ENCODE results near the gene MYL2.

MYL2 gene

DNA sequence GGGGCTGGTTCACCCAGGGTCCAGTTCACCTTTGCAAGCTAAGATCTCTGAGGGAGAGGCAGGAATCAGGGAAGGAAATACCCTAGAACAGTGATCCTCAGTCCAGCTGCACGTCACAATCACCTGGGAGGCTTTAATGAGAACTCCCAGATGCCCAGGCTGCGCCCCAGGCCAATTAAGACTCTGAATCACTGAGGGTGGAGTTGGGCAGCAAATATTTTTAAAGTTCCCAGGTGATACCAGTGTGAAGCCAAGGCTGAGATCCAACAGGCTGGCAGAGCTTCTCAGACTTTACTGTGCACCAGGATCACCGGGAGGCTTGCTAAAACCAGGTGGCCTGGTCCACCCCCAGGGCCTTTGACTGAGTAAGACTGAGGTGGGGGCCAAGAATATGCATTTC, 23.8 kb downstream of the MYL2 start:
- DNase-seq (ENCODE audit: low read depth): no peak

DNA sequence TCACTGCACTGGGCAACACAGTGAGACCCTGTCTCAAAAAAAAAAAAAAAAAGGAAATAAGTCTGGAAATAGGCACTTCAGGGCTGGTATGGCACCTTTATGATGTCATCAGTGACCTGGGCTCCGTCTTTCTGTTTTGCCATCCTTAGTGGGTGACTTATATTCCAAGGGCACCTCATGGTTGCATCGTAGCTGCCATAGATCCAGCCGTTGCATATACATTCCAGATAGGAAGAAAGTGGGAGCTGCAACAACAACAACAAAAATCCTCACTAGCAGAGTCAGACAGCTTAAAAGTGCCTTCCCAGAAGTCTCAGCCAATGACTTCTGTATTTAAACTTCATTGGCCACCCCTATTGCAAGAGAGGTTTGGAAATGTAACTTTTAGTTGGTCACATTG, 26.4 kb downstream of the MYL2 start:
- DNase-seq (ENCODE audit: low read depth): no peak

DNA sequence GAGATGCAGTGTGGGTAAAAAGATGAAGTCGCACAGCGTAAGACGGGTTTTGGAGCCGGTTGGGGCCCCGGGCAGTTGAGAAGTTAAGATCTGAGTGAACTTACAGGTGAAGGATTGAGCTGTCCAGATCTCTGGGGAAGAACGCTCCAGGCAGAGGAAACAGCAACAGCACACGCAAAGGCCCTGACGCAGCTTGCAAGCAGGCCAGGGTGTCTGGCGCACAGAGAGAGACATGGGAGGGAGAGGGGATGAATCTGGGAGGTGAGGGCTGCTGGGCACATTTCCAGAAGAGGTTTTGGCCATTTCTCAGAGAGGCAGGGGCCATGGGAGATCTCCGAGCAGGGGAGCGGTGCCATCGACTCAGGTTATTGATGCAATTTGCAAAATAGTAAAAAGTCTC, 31.0 kb downstream of the MYL2 start:
- no peak for DNase-seq (ENCODE audit: low read depth)

DNA sequence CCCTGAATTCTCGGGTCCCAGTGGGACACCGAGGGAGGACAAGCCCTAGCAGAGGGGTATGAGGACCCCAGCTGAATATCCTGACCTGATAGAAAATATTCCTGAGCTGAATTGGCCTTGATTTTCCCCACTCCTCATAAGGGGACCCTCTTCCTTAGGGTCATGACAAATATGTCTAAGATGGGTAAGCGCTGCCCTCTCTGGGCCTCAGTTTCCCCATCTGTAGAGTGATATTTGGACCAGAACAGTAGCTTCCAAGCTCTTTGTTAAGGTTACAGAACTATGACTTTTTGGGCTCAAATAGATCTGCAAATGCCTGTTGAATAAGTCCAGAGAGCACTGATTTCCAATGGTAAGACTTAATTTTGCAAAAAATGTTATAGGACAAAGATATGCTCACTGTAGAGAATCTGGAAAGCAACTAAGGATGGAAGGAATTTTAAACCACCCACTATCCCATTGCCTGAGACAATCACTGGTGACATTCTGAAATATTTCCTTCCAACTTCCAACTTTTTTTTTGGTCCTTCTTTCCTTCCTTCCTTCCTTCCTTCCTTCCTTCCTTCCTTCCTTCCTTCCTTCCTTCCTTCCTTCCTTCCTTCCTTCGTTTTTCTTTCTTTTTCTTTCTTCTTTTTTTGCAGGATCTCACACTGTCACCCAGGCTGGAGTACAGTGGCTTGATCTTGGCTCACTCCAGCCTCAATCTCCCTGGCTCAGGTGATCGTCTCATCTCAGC, 32.0 kb downstream of the MYL2 start:
- DNase-seq (ENCODE audit: low read depth): no peak

DNA sequence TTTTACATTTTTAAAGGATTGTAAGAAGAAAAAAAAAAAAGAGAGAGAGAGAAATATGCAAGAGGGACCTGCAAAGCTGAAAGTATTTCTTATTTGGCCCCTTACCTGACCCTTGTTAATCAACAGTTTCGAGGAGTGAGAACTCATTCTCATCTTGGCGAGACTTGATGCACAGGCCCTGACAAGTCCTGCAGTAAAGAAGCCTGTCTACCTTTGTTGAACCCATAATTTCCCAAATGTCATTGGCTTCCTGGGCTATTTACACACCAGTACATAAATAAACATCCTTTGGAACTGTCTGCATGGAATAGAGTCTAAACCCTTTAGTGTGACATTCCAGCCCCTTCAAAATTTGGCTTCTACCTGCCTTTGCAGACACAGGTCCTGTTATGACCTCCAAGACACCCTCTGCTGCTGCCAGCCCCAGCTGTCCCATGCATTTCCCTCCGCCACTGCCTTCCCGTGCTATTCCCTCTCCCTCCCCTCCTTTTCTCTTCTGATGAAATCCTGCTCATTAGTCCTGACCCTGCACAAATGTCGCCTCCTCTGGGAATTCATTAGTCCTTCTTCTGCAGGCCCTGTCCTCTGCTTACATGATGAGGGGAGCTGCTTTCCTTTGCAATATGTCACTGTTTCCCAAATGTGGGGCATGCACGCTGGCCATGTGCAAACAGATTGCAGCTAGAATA, 35.1 kb downstream of the MYL2 start:
- DNase-seq (ENCODE audit: low read depth): no peak

DNA sequence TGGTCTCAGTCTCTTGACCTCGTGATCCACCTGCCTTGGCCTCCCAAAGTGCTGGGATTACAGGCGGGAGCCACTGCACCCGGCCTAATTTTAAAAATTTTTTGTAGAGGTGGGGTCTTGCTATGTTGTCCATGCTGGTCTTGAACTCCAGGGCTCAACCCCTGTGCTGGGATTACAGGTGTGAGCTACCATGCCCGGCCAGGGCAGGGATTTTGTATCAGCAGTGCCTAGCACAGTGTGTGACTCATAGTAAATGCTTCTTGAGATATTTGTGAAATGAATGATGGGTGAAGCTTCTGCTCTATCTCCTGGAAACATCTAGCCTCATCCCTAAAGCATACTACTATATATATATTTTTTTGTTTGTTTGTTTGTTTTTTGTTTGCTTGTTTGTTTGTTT, 37.1 kb downstream of the MYL2 start:
- DNase-seq (ENCODE audit: low read depth): no peak

DNA sequence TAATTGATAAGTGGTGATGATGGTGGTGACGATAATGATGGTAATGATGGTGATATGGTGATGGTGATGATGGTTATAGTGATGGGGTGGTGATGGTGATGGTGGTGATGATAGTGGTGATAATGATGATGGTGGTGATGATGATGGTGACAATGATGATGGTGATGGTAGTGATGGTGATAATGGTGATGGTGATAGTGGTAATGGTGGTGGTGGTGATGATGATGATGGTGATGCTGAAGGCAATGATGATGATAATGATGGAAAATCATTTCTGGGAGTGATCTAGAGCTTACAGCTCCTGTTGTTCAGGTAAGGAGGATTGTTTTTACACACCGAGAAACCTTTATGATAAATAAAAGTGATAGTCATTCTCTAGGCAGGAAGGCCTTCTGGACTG, 39.7 kb downstream of the MYL2 start:
- DNase-seq (ENCODE audit: low read depth): no peak

DNA sequence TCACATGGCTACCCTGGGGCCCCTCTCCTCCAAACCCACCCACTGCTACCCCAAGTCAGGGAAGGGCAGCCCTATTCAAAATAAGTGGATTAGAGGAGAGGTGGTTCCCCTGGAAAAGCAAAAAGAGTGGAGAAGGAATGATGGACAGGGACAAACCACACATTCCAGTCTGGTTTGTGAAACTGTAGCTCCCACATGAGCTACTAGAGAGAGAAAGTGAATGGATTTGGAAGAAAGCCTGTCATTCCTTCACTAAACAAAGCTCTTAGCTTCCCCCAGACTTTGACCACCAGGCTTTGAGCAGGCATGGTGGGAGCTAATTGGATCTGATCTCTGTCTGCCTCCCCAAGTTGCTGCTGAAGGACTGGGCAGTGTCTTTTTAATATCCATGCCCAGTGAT, 45.6 kb downstream of the MYL2 start:
- DNase-seq (ENCODE audit: low read depth): no peak

DNA sequence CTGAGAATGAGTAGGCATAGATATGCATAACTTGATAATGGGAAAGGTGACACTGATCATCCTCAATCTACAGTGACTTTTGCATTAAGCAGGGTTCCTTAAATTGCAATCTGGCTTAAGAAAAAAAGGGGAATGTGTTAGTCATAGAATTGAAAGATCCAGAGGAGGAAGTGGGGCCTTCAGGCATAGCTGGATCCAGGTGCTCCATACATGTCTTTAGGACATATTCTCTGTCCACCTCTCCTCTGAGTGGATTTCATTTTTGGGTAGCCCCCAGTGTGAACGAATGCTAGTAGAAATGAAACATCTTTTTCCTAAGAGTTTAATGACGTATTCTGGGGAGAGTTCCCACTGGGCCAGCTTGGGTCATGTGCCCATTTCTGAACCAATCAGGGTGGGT, 46.0 kb downstream of the MYL2 start:
- DNase-seq (ENCODE audit: low read depth): no peak

DNA sequence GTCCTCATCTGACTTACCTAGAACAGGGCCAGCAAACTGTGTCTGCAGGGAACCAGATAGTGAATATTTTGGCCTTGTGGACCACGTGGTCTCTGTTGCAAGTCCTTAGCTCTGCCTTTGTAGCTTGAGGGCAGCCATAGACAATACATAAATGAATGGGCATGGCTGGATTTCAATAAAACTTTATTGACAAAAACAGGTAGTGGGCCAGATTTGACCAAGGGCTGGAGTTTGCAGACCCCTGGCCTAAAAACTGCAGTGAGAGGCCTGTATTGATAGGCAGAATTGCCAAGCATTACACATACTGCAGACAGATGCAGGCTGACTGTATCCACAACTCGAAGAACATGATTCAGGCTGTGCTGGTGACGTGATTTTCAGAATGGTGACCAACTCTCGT, 48.3 kb downstream of the MYL2 start:
- DNase-seq (ENCODE audit: low read depth): no peak

DNA sequence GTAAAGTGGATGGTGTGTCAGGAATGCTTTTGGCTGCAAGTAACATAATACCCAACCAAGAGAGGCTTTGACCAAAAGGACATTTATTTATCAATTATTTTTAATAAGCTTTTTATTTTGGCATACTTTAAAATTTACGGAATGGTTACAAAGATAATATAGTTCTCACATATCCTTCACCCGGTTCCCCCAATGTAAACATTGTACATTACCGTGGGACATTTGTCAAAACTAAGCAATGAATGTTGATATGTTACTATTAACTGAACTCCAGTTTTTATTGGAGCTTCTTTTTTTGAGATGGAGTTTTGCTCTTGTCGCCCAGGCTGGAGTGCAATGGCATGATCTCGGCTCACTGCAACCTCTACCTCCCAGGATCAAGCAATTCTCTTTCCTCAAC, 50.6 kb downstream of the MYL2 start:
- DNase-seq (ENCODE audit: low read depth): no peak

DNA sequence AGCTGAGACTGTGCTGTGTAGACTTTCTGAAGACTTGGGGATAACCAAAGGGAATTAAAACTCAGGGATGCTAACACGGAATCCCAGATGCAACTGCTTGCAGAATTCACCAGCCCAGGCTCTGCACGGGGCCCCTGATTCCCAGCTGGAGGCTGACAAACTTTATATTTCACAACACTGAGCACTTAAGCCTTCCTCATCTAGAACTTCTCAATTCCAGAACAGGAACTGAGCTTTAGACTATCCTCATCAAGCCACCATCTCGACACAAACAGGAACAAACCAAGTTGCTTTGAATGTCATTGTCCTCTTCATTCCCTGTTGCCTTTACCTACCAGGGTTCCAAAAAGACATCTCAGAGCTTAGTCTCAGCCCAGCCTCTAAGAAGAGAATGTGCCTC, 51.4 kb downstream of the MYL2 start:
- DNase-seq (ENCODE audit: low read depth): no peak

DNA sequence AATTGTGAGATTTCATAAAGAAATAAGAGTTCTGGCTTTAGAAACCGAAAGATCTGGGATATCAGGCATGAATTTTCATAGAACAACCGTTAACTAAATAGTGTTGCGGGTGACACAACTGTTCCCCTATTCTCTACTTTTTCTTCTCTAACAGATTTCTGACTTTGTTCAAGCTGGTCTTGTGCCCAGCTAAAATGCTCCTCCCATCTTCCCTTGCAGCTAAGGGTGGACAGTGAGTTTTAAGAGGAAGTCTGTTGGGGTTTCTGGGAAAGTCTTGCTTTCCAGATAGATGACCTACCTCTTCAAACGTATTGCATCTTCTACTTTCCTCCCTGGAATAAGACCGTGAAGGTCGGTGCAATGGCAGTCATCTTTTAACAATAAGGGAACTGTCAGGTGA, 54.9 kb downstream of the MYL2 start:
- no peak for DNase-seq (ENCODE audit: low read depth)

DNA sequence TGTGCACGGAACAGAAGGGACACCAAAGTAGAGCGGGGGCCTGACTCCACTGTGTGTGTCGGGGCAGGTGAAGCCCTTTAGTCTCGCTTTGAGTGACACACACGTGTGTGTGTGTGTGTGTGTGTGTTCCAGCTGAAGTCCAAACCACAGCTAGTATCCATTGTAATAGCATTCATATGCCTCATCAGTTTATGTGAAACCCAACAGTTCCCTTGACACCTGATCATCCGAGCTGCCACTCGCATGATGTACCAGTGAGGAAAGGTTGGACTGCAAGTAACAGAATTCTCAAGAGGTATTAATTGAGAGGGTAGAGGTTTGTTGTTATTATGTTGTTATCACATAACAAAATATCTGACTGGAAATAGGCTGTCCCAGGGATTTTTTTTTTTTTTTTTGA, 57.2 kb downstream of the MYL2 start:
- no peak for DNase-seq (ENCODE audit: low read depth)

DNA sequence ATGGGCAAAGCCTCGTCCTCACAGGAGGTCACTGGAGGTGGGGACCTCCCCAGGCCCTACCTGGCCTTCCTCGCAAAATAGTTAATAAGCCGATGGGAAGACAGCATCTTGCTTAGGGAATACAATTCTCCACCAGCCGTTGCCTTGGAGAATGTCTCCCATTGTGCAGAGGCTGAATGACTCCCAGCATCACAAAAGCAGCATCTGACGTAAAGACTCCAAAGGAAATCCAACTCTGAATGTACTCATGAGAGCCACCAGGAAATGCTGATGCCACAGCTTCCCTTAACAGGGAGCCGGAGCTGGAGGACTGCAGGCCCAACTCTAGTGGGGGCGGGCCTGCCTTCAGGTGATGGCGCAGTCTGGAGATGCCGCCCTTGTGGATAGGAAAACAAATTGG, 58.0 kb downstream of the MYL2 start:
- DNase-seq (ENCODE audit: low read depth): no peak

DNA sequence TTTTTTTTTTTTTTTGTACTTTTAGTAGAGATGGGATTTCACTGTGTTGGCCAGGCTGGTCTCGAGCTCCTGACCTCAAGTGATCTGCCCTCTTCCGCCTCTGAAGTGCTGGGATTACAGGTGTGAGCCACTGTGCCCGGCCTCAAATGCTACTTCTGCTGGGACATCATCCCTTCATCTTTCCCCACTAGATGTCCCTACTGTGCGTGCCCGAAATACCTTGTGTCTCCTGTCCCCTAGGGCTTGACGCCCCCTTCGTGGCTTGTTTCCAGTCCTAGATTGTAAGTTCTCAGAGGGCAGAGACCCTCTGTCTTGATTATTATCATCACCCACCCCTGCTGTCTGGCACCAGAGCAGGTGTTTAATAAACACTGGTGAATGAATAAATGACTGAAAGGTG, 58.6 kb downstream of the MYL2 start:
- DNase-seq (ENCODE audit: low read depth): no peak
